ENCODE results near the gene ZFX. TPM values are rescaled to one million over a fixed set of nuclear protein-coding genes. Genes with fewer than 3 reads are reported as not detected.
A peak's percentile ranks its signal among the peaks of the same experiment; 100 is the strongest.

The ZFX gene
- total and polyA plus RNA-seq, 2 donors (not counting 1 experiment from before 2014, with no cell fraction given), result 31.2 to 61.9 TPM

- no peak overlapping the region for H2AFZ ChIP-seq (ENCODE audit: low read length)
- no peaks in the 10 kb centered on the region for H3K79me2 ChIP-seq (ENCODE audit: control insufficient read depth, insufficient read depth, low read length)
- H3K9ac ChIP-seq (ENCODE audit: insufficient read depth, low read length), result no peak overlapping the region
- H3K27ac ChIP-seq (ENCODE audit: insufficient read depth, low read length), result no peak overlapping the region
- H3K4me1 ChIP-seq (ENCODE audit: control insufficient read depth, extremely low read depth, insufficient read depth, low read length), result no peaks in the 10 kb centered on the region
- H3K4me3 ChIP-seq (replicated peaks in 1 of 4; ENCODE audit: control extremely low read depth in 1 of 4, insufficient read depth in 1 of 4, low read depth in 3 of 4, low read length in 4 of 4), result no peak overlapping the region
- DNase-seq (ENCODE audit: low read depth in 2 of 2), result no peak
- H3K9me3 ChIP-seq (ENCODE audit: control insufficient read depth, insufficient read depth, low read depth, low read length), result no peaks in the 10 kb centered on the region
- H3K27me3 ChIP-seq (ENCODE audit: control insufficient read depth, insufficient read depth, low read length), result no peaks in the 10 kb centered on the region
- H3K4me2 ChIP-seq (ENCODE audit: extremely low read depth, insufficient read depth, low read length), result no peak overlapping the region
- no peaks in the 10 kb centered on the region for H4K20me1 ChIP-seq (ENCODE audit: control insufficient read depth, extremely low read depth, insufficient read depth, low read length)
- no peaks in the 10 kb centered on the region for H3K36me3 ChIP-seq (ENCODE audit: control insufficient read depth, insufficient read depth, low read length)
- TF ChIP-seq CTCF (conservative IDR thresholded peaks at IDR 0.05 in 1 of 2, IDR thresholded peaks at IDR 0.05 in 1 of 2; ENCODE audit: low read depth in 1 of 2, low read length in 2 of 2) (no peak), EZH2 (IDR thresholded peaks at IDR 0.05; ENCODE audit: low read length, missing control alignments) (no peak)
These were observed 93.7 kb downstream of the ZFX start for GRCh38 chrX:24243188-24243587.

- Histone ChIP-seq H4K20me1 (ENCODE audit: control insufficient read depth, extremely low read depth, insufficient read depth, low read length) (no peaks in the 10 kb centered on the region), H3K79me2 (ENCODE audit: control insufficient read depth, insufficient read depth, low read length) (no peaks in the 10 kb centered on the region), H3K4me2 (ENCODE audit: extremely low read depth, insufficient read depth, low read length) (no peak overlapping the region), H2AFZ (ENCODE audit: low read length) (no peak overlapping the region), H3K4me1 (ENCODE audit: control insufficient read depth, extremely low read depth, insufficient read depth, low read length) (no peaks in the 10 kb centered on the region), H3K9ac (ENCODE audit: insufficient read depth, low read length) (no peak overlapping the region), H3K27ac (ENCODE audit: insufficient read depth, low read length) (no peak overlapping the region), H3K4me3 (replicated peaks in 1 of 4; ENCODE audit: control extremely low read depth in 1 of 4, insufficient read depth in 1 of 4, low read depth in 3 of 4, low read length in 4 of 4) (no peak overlapping the region), H3K9me3 (ENCODE audit: control insufficient read depth, insufficient read depth, low read depth, low read length) (no peaks in the 10 kb centered on the region), H3K36me3 (ENCODE audit: control insufficient read depth, insufficient read depth, low read length) (no peaks in the 10 kb centered on the region), H3K27me3 (ENCODE audit: control insufficient read depth, insufficient read depth, low read length) (no peaks in the 10 kb centered on the region)
- TF ChIP-seq EZH2 (IDR thresholded peaks at IDR 0.05; ENCODE audit: low read length, missing control alignments) (no peak), CTCF (conservative IDR thresholded peaks at IDR 0.05 in 1 of 2, IDR thresholded peaks at IDR 0.05 in 1 of 2; ENCODE audit: low read depth in 1 of 2, low read length in 2 of 2) (no peak)
- no peak for DNase-seq (ENCODE audit: low read depth in 2 of 2)
These were observed 94.2 kb downstream of the ZFX start for GRCh38 chrX:24243692-24244091.

- H3K4me1 ChIP-seq (ENCODE audit: control insufficient read depth, extremely low read depth, insufficient read depth, low read length), result no peaks in the 10 kb centered on the region
- peak; percentile 47 to 71 for DNase-seq (ENCODE audit: low read depth in 2 of 2)
- H3K4me2 ChIP-seq (ENCODE audit: extremely low read depth, insufficient read depth, low read length), result no peak overlapping the region
- no peaks in the 10 kb centered on the region for H3K36me3 ChIP-seq (ENCODE audit: control insufficient read depth, insufficient read depth, low read length)
- H3K9me3 ChIP-seq (ENCODE audit: control insufficient read depth, insufficient read depth, low read depth, low read length), result no peaks in the 10 kb centered on the region
- H3K4me3 ChIP-seq (replicated peaks in 1 of 4; ENCODE audit: control extremely low read depth in 1 of 4, insufficient read depth in 1 of 4, low read depth in 3 of 4, low read length in 4 of 4), result no peak overlapping the region
- H3K9ac ChIP-seq (ENCODE audit: insufficient read depth, low read length), result no peak overlapping the region
- H3K27me3 ChIP-seq (ENCODE audit: control insufficient read depth, insufficient read depth, low read length), result no peaks in the 10 kb centered on the region
- H3K27ac ChIP-seq (ENCODE audit: insufficient read depth, low read length), result no peak overlapping the region
- TF ChIP-seq EZH2 (IDR thresholded peaks at IDR 0.05; ENCODE audit: low read length, missing control alignments), result no peak
- TF ChIP-seq CTCF (conservative IDR thresholded peaks at IDR 0.05 in 1 of 2, IDR thresholded peaks at IDR 0.05 in 1 of 2; ENCODE audit: low read depth in 1 of 2, low read length in 2 of 2), result no peak
- H4K20me1 ChIP-seq (ENCODE audit: control insufficient read depth, extremely low read depth, insufficient read depth, low read length), result no peaks in the 10 kb centered on the region
- H2AFZ ChIP-seq (ENCODE audit: low read length), result no peak overlapping the region
- no peaks in the 10 kb centered on the region for H3K79me2 ChIP-seq (ENCODE audit: control insufficient read depth, insufficient read depth, low read length)
These were observed 95.7 kb downstream of the ZFX start for GRCh38 chrX:24245202-24245601.
